Mucosa of descending colon (tissue), 3 donors: ENCODE results near the gene PCSK4. TPM values are rescaled to one million over a fixed set of nuclear protein-coding genes. Genes with fewer than 3 reads are reported as not detected.
"Not testable (repeated sequence)": the region's sequence is repeated elsewhere in the genome, so short reads cannot be mapped to it uniquely, and the experiment has no call there.

Experiments used
- ATAC-seq: fragments of 200-7000 bp; cut with Tn5 transposase; one replicate; pipeline ENCODE4 v1.9.1; 2020; ENCODE audit warnings: mild to moderate bottlenecking, moderate library complexity
- DNase-seq, 3 donors: peaks; one replicate each; pipeline ENCODE4 v3.0.0-alpha.2; 2020
- H3K36me3 ChIP-seq: fragments of 200-600 bp; one replicate; pipeline ENCODE4 v1.8.0; 2021; ENCODE audit warnings: low read depth, mild to moderate bottlenecking
- H3K4me1 ChIP-seq: fragments of 200-600 bp; one replicate; pipeline ENCODE4 v1.8.0; 2021; ENCODE audit warnings: low read depth, mild to moderate bottlenecking
- H3K4me3 ChIP-seq: fragments of 200-600 bp; one replicate; pipeline ENCODE4 v1.8.0; 2021; ENCODE audit warnings: mild to moderate bottlenecking
- H3K9me3 ChIP-seq: fragments of 200-600 bp; one replicate; pipeline ENCODE4 v1.8.0; 2021; ENCODE audit warnings: mild to moderate bottlenecking
- CTCF ChIP-seq: fragments of 200-600 bp; IDR thresholded peaks from one replicate; pipeline ENCODE4 v1.8.0; 2022; ENCODE audit warnings: antibody characterized with exemption, mild to moderate bottlenecking
- intact Hi-C, 2 donors: fragments of 100-400 bp; cut with DNase I in 1 of 2; cut with micrococcal nuclease in 1 of 2; formaldehyde crosslinking; loops; one replicate each; pipeline versions ENCODE4 v1.11.0 to v1.11.1; 2022; cut with DNase I, micrococcal nuclease
- total RNA-seq, 3 donors: library from RNA; stranded (reverse); fragmentation: NEBNext Ultra II Directional in 2 of 3; extraction: Animal tissue kit (Norgen Biotek cat#: 25700) in 2 of 3; gene quantifications; one replicate each; pipeline versions ENCODE4 v1.2.1 to v1.2.4, GENCODE V29; 2021 to 2023
- donor health status: DM: no; HTN: no; CAD: no; lungs with moderate emphysema.
- donor health status: DM: no; HTN: no; CAD: no.
- donor health status: DM: no; HTN: yes; CAD: no.

Gene PCSK4
- total RNA-seq, 3 donors from 2014 or later, result 3.3 to 7.5 (median 4.9) TPM

- DNase-seq (no peak), ATAC-seq (no peak)
- intact Hi-C loops, result no loop called here
Observed at GRCh38 chr19:1532003-1532402, 41.9 kb upstream of the PCSK4 start.

GRCh38 chr19:1531587-1531986, 41.4 kb upstream of the PCSK4 start:
- Histone ChIP-seq H3K9me3 (no peaks in the 10 kb centered on the region), H3K4me1 (no peaks in the 10 kb centered on the region), H3K4me3 (no peak overlapping the region), H3K36me3 (no peaks in the 10 kb centered on the region)
- ATAC-seq (no peak), DNase-seq (no peak)
- intact Hi-C loops, result no loop called here
- no peak for TF ChIP-seq CTCF

More at GRCh38 chr19:1532003-1532402, 41.9 kb upstream of the PCSK4 start:
- TF ChIP-seq CTCF, result no peak
- no peaks in the 10 kb centered on the region for H3K9me3 ChIP-seq
- no peaks in the 10 kb centered on the region for H3K4me1 ChIP-seq
- H3K36me3 ChIP-seq, result no peaks in the 10 kb centered on the region
- no peak overlapping the region for H3K4me3 ChIP-seq

- H3K9me3 ChIP-seq, ATAC-seq, intact Hi-C loops, DNase-seq, H3K4me1 ChIP-seq, H3K4me3 ChIP-seq, H3K36me3 ChIP-seq: not testable (repeated sequence)
Observed at GRCh38 chr19:1530856-1531255, 40.7 kb upstream of the PCSK4 start.

- H3K4me1 ChIP-seq, result no peaks in the 10 kb centered on the region
- H3K4me3 ChIP-seq, result no peak overlapping the region
- no peak for DNase-seq
- H3K36me3 ChIP-seq, result no peaks in the 10 kb centered on the region
- H3K9me3 ChIP-seq, result no peaks in the 10 kb centered on the region
- intact Hi-C loops, result no loop called here
- TF ChIP-seq CTCF, result no peak
- ATAC-seq, result no peak
Observed at GRCh38 chr19:1529430-1529816, 39.3 kb upstream of the PCSK4 start.

DNA sequence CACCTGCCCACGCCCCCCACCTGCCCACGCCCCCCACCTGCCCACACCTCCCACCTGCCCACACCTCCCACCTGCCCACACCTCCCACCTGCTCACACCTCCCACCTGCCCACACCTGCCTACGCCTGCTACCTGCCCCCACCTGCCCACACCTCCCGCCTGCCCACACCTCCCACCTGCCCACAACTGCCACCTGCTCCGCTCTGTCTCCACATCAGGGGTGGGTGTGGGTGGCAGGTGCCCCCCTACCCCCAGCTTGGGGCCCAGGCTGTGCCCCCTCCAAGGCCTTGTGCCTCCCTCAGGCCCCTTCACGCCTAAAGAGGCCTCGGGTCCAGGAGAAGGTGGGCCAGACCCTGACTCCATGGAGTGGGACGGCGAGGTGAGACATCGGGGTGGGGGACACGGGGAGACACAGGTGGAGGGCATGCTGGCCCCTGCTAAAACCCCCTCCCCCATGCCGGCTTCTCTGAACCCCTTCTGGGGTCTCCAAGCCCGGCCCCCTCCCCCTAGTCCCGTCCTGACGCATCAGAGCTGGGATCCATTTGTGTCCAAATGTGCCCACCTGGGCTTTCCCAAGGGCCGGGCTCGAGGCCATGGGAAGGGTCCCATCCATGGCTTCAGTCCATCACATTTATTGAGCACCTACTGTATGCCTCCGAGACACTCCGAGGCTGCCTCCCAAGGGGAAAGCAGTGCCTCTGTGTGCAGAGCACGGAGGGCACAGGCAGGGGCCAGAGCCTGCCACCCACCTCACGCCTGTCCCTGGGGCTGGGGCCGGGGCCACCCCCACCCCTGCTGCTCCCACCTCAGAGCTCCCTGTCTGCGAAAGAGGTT, 38.7 kb upstream of the PCSK4 start:
- no peaks in the 10 kb centered on the region for H3K36me3 ChIP-seq
- ATAC-seq, result no peak
- no peak for TF ChIP-seq CTCF
- H3K4me1 ChIP-seq, result no peaks in the 10 kb centered on the region
- no peak overlapping the region for H3K4me3 ChIP-seq
- intact Hi-C loops, result no loop called here
- H3K9me3 ChIP-seq, result no peaks in the 10 kb centered on the region
- DNase-seq, result no peak

DNA sequence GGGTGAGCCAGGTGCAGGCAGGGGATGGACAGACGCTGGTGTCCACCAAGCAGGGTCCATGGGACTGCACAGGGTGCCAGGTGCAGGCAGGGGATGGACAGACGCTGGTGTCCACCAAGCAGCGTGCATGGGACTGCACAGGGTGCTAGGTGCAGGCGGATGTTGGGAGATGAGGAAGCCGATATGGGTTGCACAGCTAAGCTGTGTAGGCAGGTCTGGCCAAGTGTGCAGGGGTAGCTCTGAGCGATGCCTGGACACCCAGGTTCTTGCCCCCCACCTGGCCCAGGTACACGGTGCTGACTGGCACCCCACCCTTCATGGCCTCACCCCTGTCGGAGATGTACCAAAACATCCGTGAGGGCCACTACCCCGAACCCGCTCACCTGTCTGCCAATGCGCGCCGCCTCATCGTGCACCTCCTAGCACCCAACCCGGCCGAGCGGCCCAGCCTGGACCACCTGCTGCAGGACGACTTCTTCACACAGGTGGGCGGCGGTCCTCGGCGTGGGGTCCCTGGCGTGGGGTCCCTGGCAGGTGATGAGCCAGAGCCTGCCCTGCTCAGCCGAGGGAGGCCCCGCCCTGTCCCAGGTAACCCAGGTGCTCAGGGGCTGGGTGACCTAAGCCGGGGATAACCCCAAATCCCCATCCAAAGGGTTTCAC, 37.6 kb upstream of the PCSK4 start:
- DNase-seq (no peak), ATAC-seq (no peak)
- intact Hi-C loops, result no loop called here
- no peak for TF ChIP-seq CTCF
- H3K4me1 ChIP-seq, result no peaks in the 10 kb centered on the region
- no peak overlapping the region for H3K4me3 ChIP-seq
- no peaks in the 10 kb centered on the region for H3K36me3 ChIP-seq
- no peaks in the 10 kb centered on the region for H3K9me3 ChIP-seq
